ENCODE measurements around the gene TBC1D17. TPM values are rescaled to one million over a fixed set of nuclear protein-coding genes. Genes with fewer than 3 reads are reported as not detected.

Gene TBC1D17
- 26.2 and 26.6 TPM in 2 replicates for total RNA-seq

DNA sequence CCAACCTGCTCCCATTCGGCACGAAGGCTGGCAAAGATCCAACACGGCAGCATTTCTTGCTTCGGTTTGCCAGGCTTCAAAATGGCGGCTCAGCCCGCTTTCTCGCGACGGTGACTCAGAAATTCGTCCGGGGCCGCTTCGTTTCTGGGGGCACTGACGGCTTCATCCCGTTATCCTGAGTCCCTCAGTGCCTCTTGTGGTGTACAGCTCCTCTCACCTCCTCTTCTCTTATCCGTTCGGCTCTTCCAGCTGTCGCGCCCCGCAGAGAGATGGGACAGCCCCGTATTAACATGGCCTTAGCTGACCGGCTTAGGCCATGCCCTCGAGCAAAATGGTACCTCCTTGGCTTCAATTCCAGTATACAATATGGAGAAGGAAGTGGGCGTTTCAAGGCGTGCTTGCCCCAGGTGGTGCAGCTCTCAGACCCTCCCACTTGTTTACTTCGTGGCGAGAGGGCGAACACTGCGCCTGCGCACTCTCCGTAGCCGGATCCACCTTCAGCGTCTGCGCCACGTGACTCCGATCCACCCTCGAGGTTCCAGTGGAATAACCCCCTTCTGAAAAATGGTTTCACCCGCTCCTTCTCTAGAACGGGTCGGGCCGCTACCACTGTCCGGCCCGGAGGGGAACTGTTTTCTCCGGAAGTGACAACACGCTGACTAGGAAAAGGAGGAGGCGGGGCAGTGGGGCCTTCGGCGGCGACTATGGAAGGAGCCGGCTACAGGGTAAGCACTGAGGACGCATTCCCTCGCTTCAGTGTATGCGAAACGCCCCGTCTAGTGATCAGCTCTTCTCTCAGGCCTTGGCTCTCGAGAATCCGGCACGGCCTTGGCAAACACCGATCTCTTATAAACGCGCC, at the start of gene TBC1D17, which contains the start of gene AKT1S1:
Gene TBC1D17, plus strand, starts transcription at position 683 of the 859 bp plus-strand sequence. Its CDS starts 22 bp downstream, at position 705.
Gene AKT1S1, minus strand, starts transcription at position 336 of the 859 bp plus-strand sequence. CDS start 4,060 bp downstream, outside the sequence.

DNA sequence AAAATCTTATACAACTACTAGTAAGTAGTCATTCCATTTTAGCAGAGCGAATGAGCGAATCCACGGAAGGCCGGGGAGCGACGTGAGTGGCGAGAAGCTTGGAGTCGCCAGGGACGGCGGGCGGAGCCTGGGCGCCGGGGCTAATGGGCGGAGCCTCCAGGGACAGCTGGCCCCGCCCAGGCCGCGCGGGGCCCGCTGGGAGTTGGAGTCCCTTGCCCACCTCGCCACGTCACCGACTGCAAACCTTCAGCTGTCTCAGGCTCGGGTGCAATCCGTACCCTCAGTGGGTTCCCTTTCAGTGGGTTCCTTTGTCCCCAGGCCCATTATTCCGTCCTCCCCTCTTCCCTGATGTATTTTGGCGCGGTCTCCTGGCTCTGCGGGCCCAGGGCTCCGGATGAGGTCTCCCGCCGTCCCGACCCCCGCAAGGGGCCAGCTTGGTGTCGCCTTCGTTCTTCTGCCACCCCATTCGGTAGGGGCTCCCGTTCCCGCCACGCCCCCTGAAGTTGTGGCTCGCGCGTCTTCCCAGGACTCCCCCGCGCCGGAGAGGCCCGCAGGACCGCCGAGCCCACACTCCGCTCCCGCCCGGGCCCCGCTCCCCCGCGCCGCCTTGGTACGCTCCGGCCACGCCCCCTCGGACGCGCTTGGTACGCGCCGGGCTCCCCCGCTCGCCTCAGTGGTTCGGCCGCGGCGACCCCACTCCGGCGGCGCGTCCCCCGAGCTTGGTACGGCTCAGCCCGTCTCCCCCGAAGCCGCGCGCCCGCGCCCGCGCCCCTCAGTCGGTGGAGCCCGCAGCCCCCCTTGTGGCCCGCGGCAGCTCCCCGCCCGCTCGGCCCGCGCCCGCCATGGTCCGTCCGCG, 26.8 kb upstream of the TBC1D17 start, which contains the start of gene PTOV1:
Gene PTOV1, plus strand, starts transcription at position 673 of the 856 bp plus-strand sequence.

DNA sequence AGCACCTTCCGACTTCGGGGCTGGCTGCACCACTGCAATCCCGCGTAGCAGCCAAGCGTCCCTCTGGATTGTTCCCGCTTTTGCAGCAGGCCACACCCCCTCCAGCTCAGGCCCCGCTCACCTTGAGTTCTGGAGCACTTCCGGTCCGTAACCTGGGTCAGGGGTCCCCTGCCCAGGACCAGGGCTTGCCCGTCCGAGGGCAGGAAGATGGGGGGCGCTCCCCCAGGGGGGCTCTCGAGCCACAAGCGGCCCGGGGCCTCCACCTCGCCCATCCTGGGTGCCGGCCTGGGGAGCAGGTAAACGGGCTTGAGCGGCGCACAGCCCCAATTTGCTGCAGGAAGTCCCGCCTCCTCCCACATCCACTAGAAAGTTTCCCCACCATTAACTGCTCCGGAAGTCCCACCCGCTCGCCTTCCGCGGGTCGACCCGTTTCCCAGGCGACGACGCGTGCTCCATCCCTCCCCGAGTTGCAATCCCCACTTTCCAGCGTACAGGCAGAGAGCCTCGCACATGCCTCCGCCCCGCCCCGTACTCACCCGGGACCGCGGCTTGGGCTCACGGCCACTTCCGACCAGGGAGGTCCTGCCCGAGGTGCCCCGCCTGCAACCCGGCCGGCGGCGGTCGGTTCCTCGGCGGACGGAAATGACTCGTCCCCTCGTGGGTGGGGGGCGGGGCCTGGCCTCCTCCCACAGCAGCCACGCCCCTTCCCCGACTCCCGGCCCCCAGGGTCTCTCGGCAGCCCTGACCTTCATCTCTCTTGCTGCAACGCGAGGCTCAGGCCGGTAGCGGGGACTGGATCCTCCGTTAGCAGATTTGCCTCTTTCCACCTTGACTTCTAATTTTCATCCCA, 10.3 kb upstream of the TBC1D17 start, which contains the start of gene PNKP:
Gene PNKP, minus strand, starts transcription at position 644 of the 850 bp plus-strand sequence. Its CDS starts 372 bp downstream, at position 272.

DNA sequence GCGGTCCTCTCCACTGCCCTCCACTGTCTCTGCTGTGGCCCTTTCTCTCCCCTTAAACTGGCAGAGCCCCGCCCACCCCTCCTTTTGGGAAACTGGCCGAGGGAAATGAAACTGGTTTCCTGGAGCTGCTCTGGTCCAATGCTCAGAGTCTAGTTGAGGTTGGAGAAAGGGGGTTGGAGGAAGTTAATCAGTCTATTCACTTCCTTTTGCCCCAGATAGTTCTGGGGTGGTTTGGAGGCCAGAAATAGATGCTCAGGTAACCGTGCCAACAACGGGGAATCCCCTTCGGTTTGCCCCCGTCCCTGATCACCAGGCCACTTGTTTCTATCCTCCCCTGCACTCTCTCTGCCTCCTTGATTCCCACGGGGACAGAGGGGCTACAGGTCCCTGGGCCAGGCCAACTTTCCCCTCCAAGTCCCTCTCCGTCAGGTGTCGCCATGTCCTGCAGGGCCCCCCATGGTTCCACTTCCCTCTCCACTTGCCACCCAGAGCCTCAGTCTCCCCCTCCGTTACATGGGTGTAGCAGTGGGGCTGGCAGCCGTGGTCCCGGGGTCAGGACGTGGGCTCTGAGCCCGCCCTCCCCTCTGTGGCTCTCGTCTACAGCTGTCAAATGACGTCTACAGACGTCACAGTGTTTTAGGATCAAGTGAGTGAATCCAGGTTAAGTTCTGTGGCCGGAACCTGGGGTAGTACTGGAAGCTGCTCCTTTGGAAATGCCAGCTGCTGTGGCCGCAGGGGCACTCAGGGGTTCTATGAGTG, 19.5 kb downstream of the TBC1D17 start, which contains the start of gene IL4I1:
Gene IL4I1, minus strand, starts transcription at position 25 of the 759 bp plus-strand sequence. CDS start 727 bp downstream, outside the sequence.

DNA sequence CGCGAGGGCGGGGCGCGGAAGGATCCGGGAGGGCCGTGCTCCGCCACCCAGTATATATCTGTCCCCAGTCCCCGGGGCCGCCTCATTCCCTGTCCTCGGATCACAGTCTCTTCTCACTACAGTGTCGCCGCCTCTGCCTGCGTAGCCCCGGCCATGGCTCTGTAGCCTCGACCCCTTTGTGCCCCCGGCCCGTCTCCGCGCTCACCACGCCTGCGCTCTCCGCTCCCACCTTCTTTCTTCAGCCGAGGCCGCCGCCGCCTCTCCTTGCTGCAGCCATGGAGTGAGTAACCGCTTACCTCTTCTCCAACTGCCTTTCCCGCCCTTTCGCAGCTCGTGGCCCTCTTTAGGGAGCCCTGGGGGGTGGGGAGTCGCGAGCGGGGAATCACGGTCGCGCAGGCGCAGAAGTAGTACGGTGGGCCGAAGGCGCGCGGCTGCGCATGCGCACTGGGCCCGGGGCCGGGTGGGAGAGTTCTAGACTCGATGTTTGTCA, 51.7 kb downstream of the TBC1D17 start, which contains the start of the genes ATF5 and NUP62:
Gene ATF5, plus strand, starts transcription at position 85 of the 490 bp plus-strand sequence. CDS start 1,646 bp downstream, outside the sequence.
Gene NUP62, minus strand, starts transcription at position 384 of the 490 bp plus-strand sequence. CDS start 19,697 bp downstream, outside the sequence.

Other genes starting within 250 kb of the TBC1D17 start
- 68.3 and 79.6 TPM in 2 replicates for gene RRAS, start 237.6 kb upstream of the TBC1D17 start, total RNA-seq
- 34.4 and 36.1 TPM in 2 replicates for gene SCAF1, start 235.5 kb upstream of the TBC1D17 start, total RNA-seq
- gene IRF3, start 211.8 kb upstream of the TBC1D17 start, total RNA-seq = 32.6 and 65.3 TPM in 2 replicates
- gene BCL2L12, start 211.8 kb upstream of the TBC1D17 start, total RNA-seq = 3.8 and 4.4 TPM in 2 replicates
- 117 and 145 TPM in 2 replicates for gene PRMT1, start 200.4 kb upstream of the TBC1D17 start, total RNA-seq
- not detected in 2 replicates for gene ADM5, start 188.1 kb upstream of the TBC1D17 start, total RNA-seq
- 3.7 and 11.4 TPM in 2 replicates for gene CPT1C, start 186.6 kb upstream of the TBC1D17 start, total RNA-seq
- 0.25 and 1.1 TPM in 2 replicates for gene TSKS, start 114.4 kb upstream of the TBC1D17 start, total RNA-seq
- 197 and 215 TPM in 2 replicates for gene AP2A1, start 110.7 kb upstream of the TBC1D17 start, total RNA-seq
- gene FUZ, start 64.4 kb upstream of the TBC1D17 start, total RNA-seq = 20.1 and 24.3 TPM in 2 replicates
- 20.5 and 22.1 TPM in 2 replicates for gene MED25, start 59.4 kb upstream of the TBC1D17 start, total RNA-seq
- gene PTOV1, start 26.5 kb upstream of the TBC1D17 start, total RNA-seq = 69.8 and 71.9 TPM in 2 replicates
- 27.2 and 28.0 TPM in 2 replicates for gene PNKP, start 10.1 kb upstream of the TBC1D17 start, total RNA-seq
- gene AKT1S1, start 347 bp upstream of the TBC1D17 start, total RNA-seq = 31.9 and 36.6 TPM in 2 replicates
- gene IL4I1, start 19.2 kb downstream of the TBC1D17 start, total RNA-seq = 0.20 TPM in 1 of 2 replicates, not detected in the other
- gene ATF5, start 51.5 kb downstream of the TBC1D17 start, total RNA-seq = 8.7 and 12.3 TPM in 2 replicates
- 21.0 and 25.6 TPM in 2 replicates for gene NUP62, start 51.8 kb downstream of the TBC1D17 start, total RNA-seq
- gene SIGLEC11, start 83.5 kb downstream of the TBC1D17 start, total RNA-seq = not detected in 2 replicates
- 19.2 and 20.8 TPM in 2 replicates for gene VRK3, start 147.7 kb downstream of the TBC1D17 start, total RNA-seq
- 6.8 and 10.6 TPM in 2 replicates for gene ZNF473, start 148.3 kb downstream of the TBC1D17 start, total RNA-seq

Measured in cardiac ventricle fibroblast (primary cell).